Naive thymus-derived CD4-positive, alpha-beta T cell (primary cell): Measurements from ENCODE around the gene AATF. TPM values are rescaled to one million over a fixed set of nuclear protein-coding genes. Genes with fewer than 3 reads are reported as not detected.
A peak's percentile ranks its signal among the peaks of the same experiment; 100 is the strongest.

Source experiments
- ATAC-seq: fragments of 150-1000 bp; cut with Tn5 transposase; 2 replicates; pipeline ENCODE4 v1.10.0; 2021; ENCODE audit warnings: mild to moderate bottlenecking, moderate library complexity
- CTCF ChIA-PET: fragments of 350-600 bp; sonication (Branson Sonifier 250); formaldehyde crosslinking; loops from one replicate; lab custom pipeline; 2021; ENCODE audit warnings: antibody characterized with exemption; lab: Charles Lee
- POLR2A ChIA-PET: fragments of 350-600 bp; sonication (Branson Sonifier 250); formaldehyde crosslinking; loops from one replicate; lab custom pipeline; 2021; ENCODE audit warnings: antibody characterized with exemption, inconsistent platforms; lab: Charles Lee
- DNase-seq, 9 donors: peaks; one replicate each; pipeline versions ENCODE4 v3.0.0 to v3.0.0-alpha.2; 2020 to 2022; ENCODE audit warnings: mixed read lengths in 1 of 9
- H3K27ac ChIP-seq: one replicate; pipeline ENCODE4 v1.7.0; 2013; ENCODE audit warnings: mild to moderate bottlenecking, low read depth, low read length, moderate library complexity
- H3K27me3 ChIP-seq, 2 donors: one replicate each; pipeline ENCODE4 v1.7.0; 2013; ENCODE audit warnings: low read length in 2 of 2, mild to moderate bottlenecking in 2 of 2, moderate library complexity in 2 of 2; ENCODE audit not compliant: control insufficient read depth in 2 of 2, insufficient read depth in 2 of 2
- H3K36me3 ChIP-seq, 3 experiments: 1 replicate in 2 of 3; 2 replicates in 1 of 3; pipeline ENCODE4 v1.7.0; 2013; ENCODE audit warnings: low read length in 3 of 3, mild to moderate bottlenecking in 3 of 3, moderate library complexity in 1 of 3; ENCODE audit not compliant: insufficient read depth in 3 of 3, control insufficient read depth in 2 of 3
- H3K4me1 ChIP-seq, 2 donors: one replicate each; pipeline ENCODE4 v1.7.0; 2013; ENCODE audit warnings: low read length in 2 of 2, mild to moderate bottlenecking in 2 of 2, moderate library complexity in 1 of 2; ENCODE audit not compliant: control insufficient read depth in 2 of 2, insufficient read depth in 2 of 2
- H3K4me3 ChIP-seq: 2 replicates; pipeline ENCODE4 v1.7.0; 2013; ENCODE audit warnings: mild to moderate bottlenecking, low read length
- H3K9me3 ChIP-seq, 3 experiments: 1 replicate in 2 of 3; 2 replicates in 1 of 3; pipeline ENCODE4 v1.7.0; 2013; ENCODE audit warnings: low read length in 3 of 3; ENCODE audit not compliant: control insufficient read depth in 2 of 3
- H3K27ac Mint-ChIP-seq, 9 donors: one replicate each; pipeline ENCODE4 v1.8.0; 2020 to 2022; ENCODE audit warnings: mixed read lengths in 9 of 9, mild to moderate bottlenecking in 8 of 9, moderate library complexity in 5 of 9, inconsistent platforms in 2 of 9
- H3K27me3 Mint-ChIP-seq, 5 donors: one replicate each; pipeline ENCODE4 v1.8.0; 2021 to 2022; ENCODE audit warnings: mixed read lengths in 5 of 5, mild to moderate bottlenecking in 1 of 5
- H3K36me3 Mint-ChIP-seq, 5 donors: one replicate each; pipeline ENCODE4 v1.8.0; 2020 to 2022; ENCODE audit warnings: mixed read lengths in 5 of 5, mild to moderate bottlenecking in 3 of 5, inconsistent platforms in 1 of 5
- H3K4me1 Mint-ChIP-seq, 7 donors: one replicate each; pipeline ENCODE4 v1.8.0; 2020 to 2022; ENCODE audit warnings: mixed read lengths in 7 of 7, mild to moderate bottlenecking in 3 of 7, inconsistent platforms in 1 of 7
- H3K4me3 Mint-ChIP-seq, 10 donors: one replicate each; pipeline ENCODE4 v1.8.0; 2020 to 2022; ENCODE audit warnings: mild to moderate bottlenecking in 10 of 10, mixed read lengths in 10 of 10, moderate library complexity in 6 of 10, inconsistent platforms in 2 of 10
- H3K9me3 Mint-ChIP-seq, 11 donors: one replicate each; pipeline ENCODE4 v1.8.0; 2020 to 2022; ENCODE audit warnings: mixed read lengths in 11 of 11, mild to moderate bottlenecking in 4 of 11, inconsistent platforms in 1 of 11, moderate library complexity in 1 of 11
- intact Hi-C, 2 donors: fragments of 100-400 bp; cut with micrococcal nuclease; formaldehyde crosslinking; loops; one replicate each; pipeline ENCODE4 v1.15.1; 2023
- polyA plus RNA-seq, 2 donors: library from polyadenylated mRNA; unstranded; fragments of 300-500 nt; fragmentation: Illumina TruSeq; gene quantifications; one replicate each; pipeline ENCODE4 v1.2.3, GENCODE V29; 2021
- total RNA-seq, 6 experiments: library from RNA in 5 of 6; stranded (reverse) in 5 of 6; gene quantifications; 1 replicate in 5 of 6; 2 replicates in 1 of 6; pipeline ENCODE4 v1.2.3 and lab custom pipeline; 2021 to 2026

AATF gene
- total and polyA plus RNA-seq, 7 experiments from 2014 or later: 39.7 to 97.1 (median 60.8) TPM

- peaks cover 0 to 10% (median 4%) of the 10 kb centered on the region in 7 donors for H3K4me1 Mint-ChIP-seq
- ATAC-seq: no peak
- no peak overlapping the region for H3K27ac ChIP-seq
- no peaks in the 10 kb centered on the region for H3K9me3 ChIP-seq
- no peak for DNase-seq
- H3K36me3 Mint-ChIP-seq: peaks cover 20 to 57% (median 46%) of the 10 kb centered on the region in 5 donors
- no peaks in the 10 kb centered on the region for H3K9me3 Mint-ChIP-seq
- POLR2A ChIA-PET: interaction anchor here (0.6 kb wide), 1 partner anchor 13 kb away, joined by 3 read pairs; no protein-coding TSS in a partner anchor
- intact Hi-C loops: no loop called here
- no peaks in the 10 kb centered on the region for H3K4me1 ChIP-seq
- no peak overlapping the region for H3K4me3 ChIP-seq
- no peaks in the 10 kb centered on the region for H3K27me3 Mint-ChIP-seq
- CTCF ChIA-PET: no interaction called here
- H3K36me3 ChIP-seq: peaks cover 2 to 73% (median 59%) of the 10 kb centered on the region in 3 experiments
- H3K27ac Mint-ChIP-seq: peak overlapping the region in 1 of 9 donors; percentile 9
- H3K4me3 Mint-ChIP-seq: no peak overlapping the region
- H3K27me3 ChIP-seq: no peaks in the 10 kb centered on the region
Observed at GRCh38 chr17:36989173-36989572, 40.4 kb downstream of the AATF start.

DNA sequence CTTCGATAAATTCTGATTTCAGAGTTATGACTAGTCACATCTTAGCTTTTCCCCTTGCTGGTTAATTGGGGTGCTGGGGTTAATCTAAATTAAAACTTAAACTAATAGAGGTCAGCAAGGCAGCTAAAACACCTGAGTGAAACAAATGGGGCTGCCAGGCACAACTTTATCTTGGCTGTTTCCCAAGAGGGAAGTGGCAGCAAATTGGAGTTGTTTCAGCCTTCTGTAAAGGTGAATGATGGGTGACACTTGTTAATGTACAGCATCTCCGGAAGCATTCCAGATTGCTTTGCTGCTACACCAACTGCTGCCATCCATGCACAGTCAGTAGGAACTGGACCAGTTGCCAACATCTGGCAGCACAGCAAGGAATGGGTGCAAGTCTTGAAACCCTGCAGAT is 43.9 kb downstream of the AATF start:
- H3K9me3 ChIP-seq: no peaks in the 10 kb centered on the region
- H3K36me3 Mint-ChIP-seq: peaks cover 39 to 74% (median 62%) of the 10 kb centered on the region in 5 donors
- CTCF ChIA-PET: no interaction called here

GRCh38 chr17:36993227-36993626 is 44.5 kb downstream of the AATF start:
- Mint-ChIP-seq H3K27ac (no peak overlapping the region), H3K27me3 (no peaks in the 10 kb centered on the region), H3K9me3 (peaks cover 0 to 4% (median 0%) of the 10 kb centered on the region in 11 donors), H3K4me3 (no peak overlapping the region), H3K36me3 (peaks cover 41 to 78% (median 65%) of the 10 kb centered on the region in 5 donors), H3K4me1 (peaks cover 0 to 8% (median 3%) of the 10 kb centered on the region in 7 donors)
- H3K9me3 ChIP-seq: no peaks in the 10 kb centered on the region
- peaks cover 13 to 84% (median 64%) of the 10 kb centered on the region in 3 experiments for H3K36me3 ChIP-seq
- H3K4me1 ChIP-seq: no peaks in the 10 kb centered on the region
- ChIA-PET POLR2A (no interaction called here), CTCF (no interaction called here)
- DNase-seq (no peak), ATAC-seq (no peak)
- H3K27me3 ChIP-seq: no peaks in the 10 kb centered on the region
- no peak overlapping the region for H3K4me3 ChIP-seq
- H3K27ac ChIP-seq: no peak overlapping the region
- intact Hi-C loops: no loop called here

More for the DNA sequence above, 43.9 kb downstream of the AATF start:
- H3K4me1 ChIP-seq: no peaks in the 10 kb centered on the region
- no peaks in the 10 kb centered on the region for H3K27me3 Mint-ChIP-seq
- peaks cover 8 to 82% (median 64%) of the 10 kb centered on the region in 3 experiments for H3K36me3 ChIP-seq
- H3K27me3 ChIP-seq: no peaks in the 10 kb centered on the region
- H3K9me3 Mint-ChIP-seq: peaks cover 0 to 4% (median 0%) of the 10 kb centered on the region in 11 donors
- H3K4me3 ChIP-seq: no peak overlapping the region
- DNase-seq: no peak
- POLR2A ChIA-PET: no interaction called here
- H3K4me3 Mint-ChIP-seq: no peak overlapping the region
- intact Hi-C loops: no loop called here
- H3K27ac ChIP-seq: no peak overlapping the region
- ATAC-seq: no peak
- H3K27ac Mint-ChIP-seq: no peak overlapping the region
- peaks cover 0 to 7% (median 3%) of the 10 kb centered on the region in 7 donors for H3K4me1 Mint-ChIP-seq

- ATAC-seq (no peak), DNase-seq (no peak)
- H3K27me3 ChIP-seq: no peaks in the 10 kb centered on the region
- CTCF ChIA-PET: no interaction called here
- H3K36me3 Mint-ChIP-seq: peaks cover 33 to 77% (median 63%) of the 10 kb centered on the region in 5 donors
- no peaks in the 10 kb centered on the region for H3K9me3 ChIP-seq
- no peaks in the 10 kb centered on the region for H3K27me3 Mint-ChIP-seq
- H3K27ac ChIP-seq: no peak overlapping the region
- intact Hi-C loops: no loop called here
- H3K4me3 ChIP-seq: no peak overlapping the region
- H3K4me3 Mint-ChIP-seq: no peak overlapping the region
- POLR2A ChIA-PET: interaction anchor here (1.1 kb wide), 1 partner anchor 45 kb away, joined by 4 read pairs; the partner anchor contains the start of gene AATF
- H3K36me3 ChIP-seq: peaks cover 14 to 78% (median 56%) of the 10 kb centered on the region in 3 experiments
- H3K4me1 ChIP-seq: no peaks in the 10 kb centered on the region
- no peak overlapping the region for H3K27ac Mint-ChIP-seq
- H3K4me1 Mint-ChIP-seq: peaks cover under 1 to 8% (median 5%) of the 10 kb centered on the region in 7 donors
- H3K9me3 Mint-ChIP-seq: peaks cover 0 to 5% (median 1%) of the 10 kb centered on the region in 11 donors
Observed at GRCh38 chr17:36994438-36994837, 45.7 kb downstream of the AATF start.

DNA sequence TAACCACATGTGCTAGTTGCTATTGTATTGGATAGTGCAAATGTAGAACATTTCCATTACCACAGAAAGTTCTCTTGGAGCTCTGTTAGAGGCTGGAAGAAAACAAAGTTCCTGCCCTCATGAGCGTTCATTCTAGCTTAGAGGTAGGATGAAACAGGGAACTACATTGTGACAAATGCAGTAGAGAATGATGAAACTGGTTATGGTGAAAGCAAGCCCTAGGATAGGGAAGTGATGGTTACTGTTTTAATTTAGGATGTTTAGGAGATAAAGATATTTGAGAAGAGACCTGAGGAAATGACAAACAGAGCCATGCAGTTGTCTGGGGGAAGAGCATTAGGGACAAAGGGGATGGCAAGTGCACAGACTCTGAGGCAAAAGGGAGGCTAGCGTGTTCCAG is 50.7 kb downstream of the AATF start:
- H3K27me3 Mint-ChIP-seq: no peaks in the 10 kb centered on the region
- peak overlapping the region in 1 of 9 donors; percentile 43 for H3K27ac Mint-ChIP-seq
- peaks cover 41 to 82% (median 71%) of the 10 kb centered on the region in 5 donors for H3K36me3 Mint-ChIP-seq
- intact Hi-C loops: no loop called here
- H3K4me1 Mint-ChIP-seq: peaks cover 2 to 19% (median 13%) of the 10 kb centered on the region in 7 donors
- H3K9me3 Mint-ChIP-seq: peaks cover 5 to 21% (median 14%) of the 10 kb centered on the region in 11 donors
- ATAC-seq (peak; percentile 64), DNase-seq (no peak)
- H3K4me3 Mint-ChIP-seq: no peak overlapping the region
- H3K4me1 ChIP-seq: no peaks in the 10 kb centered on the region
- CTCF ChIA-PET: no interaction called here
- H3K36me3 ChIP-seq: peaks cover 8 to 50% (median 24%) of the 10 kb centered on the region in 3 experiments
- no peak overlapping the region for H3K27ac ChIP-seq
- peaks cover 0 to 9% (median 0%) of the 10 kb centered on the region in 3 experiments for H3K9me3 ChIP-seq
- POLR2A ChIA-PET: no interaction called here
- H3K27me3 ChIP-seq: no peaks in the 10 kb centered on the region
- H3K4me3 ChIP-seq: no peak overlapping the region

- Mint-ChIP-seq H3K4me1 (peaks cover 0 to 24% (median 6%) of the 10 kb centered on the region in 7 donors), H3K36me3 (peaks cover 0 to 39% (median 10%) of the 10 kb centered on the region in 5 donors), H3K27me3 (no peaks in the 10 kb centered on the region), H3K9me3 (no peaks in the 10 kb centered on the region), H3K27ac (peak overlapping the region in 1 of 9 donors; percentile 21), H3K4me3 (no peak overlapping the region)
- ATAC-seq: no peak
- Histone ChIP-seq H3K27ac (no peak overlapping the region), H3K4me3 (no peak overlapping the region), H3K4me1 (no peaks in the 10 kb centered on the region), H3K36me3 (peaks cover 0 to 27% (median 0%) of the 10 kb centered on the region in 3 experiments), H3K27me3 (no peaks in the 10 kb centered on the region), H3K9me3 (no peaks in the 10 kb centered on the region)
- POLR2A ChIA-PET: no interaction called here
- CTCF ChIA-PET: no interaction called here
- intact Hi-C loops: no loop called here
- DNase-seq: no peak
Observed at GRCh38 chr17:37016780-37017179, 68.0 kb downstream of the AATF start.

GRCh38 chr17:37017404-37017803 is 68.7 kb downstream of the AATF start:
- H3K9me3 ChIP-seq: no peaks in the 10 kb centered on the region
- no peak overlapping the region for H3K4me3 Mint-ChIP-seq
- DNase-seq (no peak), ATAC-seq (no peak)
- no peaks in the 10 kb centered on the region for H3K27me3 ChIP-seq
- peaks cover 0 to 29% (median 4%) of the 10 kb centered on the region in 3 experiments for H3K36me3 ChIP-seq
- peak overlapping the region in 1 of 9 donors; percentile 21 for H3K27ac Mint-ChIP-seq
- H3K4me3 ChIP-seq: no peak overlapping the region
- intact Hi-C loops: no loop called here
- H3K9me3 Mint-ChIP-seq: no peaks in the 10 kb centered on the region
- ChIA-PET CTCF (no interaction called here), POLR2A (no interaction called here)
- peaks cover 0 to 42% (median 12%) of the 10 kb centered on the region in 5 donors for H3K36me3 Mint-ChIP-seq
- no peaks in the 10 kb centered on the region for H3K4me1 ChIP-seq
- peaks cover 0 to 23% (median 6%) of the 10 kb centered on the region in 7 donors for H3K4me1 Mint-ChIP-seq
- no peak overlapping the region for H3K27ac ChIP-seq
- H3K27me3 Mint-ChIP-seq: no peaks in the 10 kb centered on the region
